RPMI7951 (cell line): ENCODE data around the gene RABGAP1. TPM values are rescaled to one million over a fixed set of nuclear protein-coding genes. Genes with fewer than 3 reads are reported as not detected.

Source experiments
- total RNA-seq: library from RNA; depleted of rRNA; stranded (reverse); fragments of >200 nt; shearing (Covaris generic); gene quantifications from 2 replicates; pipeline ENCODE4 v1.2.3, GENCODE V29; 2014; rRNA removed

Gene RABGAP1
- total RNA-seq, 1 experiment from 2014 or later, result 15.7 TPM

Other genes starting within 250 kb of the RABGAP1 start
- not detected in 2 replicates for gene OR1L4, start 217.0 kb upstream of the RABGAP1 start, total RNA-seq
- gene OR1L6, start 198.7 kb upstream of the RABGAP1 start, total RNA-seq, result not detected in 2 replicates
- not detected in 2 replicates for gene OR5C1, start 152.1 kb upstream of the RABGAP1 start, total RNA-seq
- gene OR1K1, start 140.9 kb upstream of the RABGAP1 start, total RNA-seq, result not detected in 2 replicates
- 21.5 and 23.7 TPM in 2 replicates for gene PDCL, start 112.4 kb upstream of the RABGAP1 start, total RNA-seq
- 26.1 and 26.4 TPM in 2 replicates for gene RC3H2, start 35.7 kb upstream of the RABGAP1 start, total RNA-seq
- gene ZBTB6, start 27.7 kb upstream of the RABGAP1 start, total RNA-seq, result 8.3 and 11.7 TPM in 2 replicates
- 1.9 and 2.9 TPM in 2 replicates for gene ZBTB26, start 9.5 kb upstream of the RABGAP1 start, total RNA-seq
- gene GPR21, start 92.6 kb downstream of the RABGAP1 start, total RNA-seq, result not detected in 2 replicates